H9 (cell line): ENCODE results near the gene TBXAS1. TPM values are rescaled to one million over a fixed set of nuclear protein-coding genes. Genes with fewer than 3 reads are reported as not detected.

Source experiments
- DNase-seq: peaks from one replicate; pipeline ENCODE4 v3.0.0-alpha.2; 2017
- H2AFZ ChIP-seq: one replicate; pipeline ENCODE4 v1.6.1; 2013; ENCODE audit warnings: mild to moderate bottlenecking, low read length, control low read depth, moderate library complexity
- H2AK5ac ChIP-seq: 2 replicates; pipeline ENCODE4 v1.6.1; 2013; ENCODE audit warnings: low read length, control low read depth, mixed read lengths; ENCODE audit not compliant: insufficient read length
- H2BK120ac ChIP-seq: one replicate; pipeline ENCODE4 v1.6.1; 2013; ENCODE audit warnings: low read depth, mild to moderate bottlenecking, low read length, control low read depth, inconsistent platforms; ENCODE audit not compliant: poor library complexity, severe bottlenecking
- H2BK12ac ChIP-seq: 2 replicates; pipeline ENCODE4 v1.6.1; 2013; ENCODE audit warnings: low read length, control low read depth, mixed read lengths, low read depth; ENCODE audit not compliant: insufficient read length
- H2BK15ac ChIP-seq: 2 replicates; pipeline ENCODE4 v1.6.1; 2013; ENCODE audit warnings: low read depth, low read length, control low read depth
- H2BK20ac ChIP-seq: one replicate; pipeline ENCODE4 v1.6.1; 2013; ENCODE audit warnings: low read depth, mild to moderate bottlenecking, low read length, control low read depth, inconsistent platforms; ENCODE audit not compliant: poor library complexity, severe bottlenecking
- H2BK5ac ChIP-seq: 2 replicates; pipeline ENCODE4 v1.6.1; 2013; ENCODE audit warnings: low read length, control low read depth, mixed read lengths; ENCODE audit not compliant: insufficient read length
- H3K14ac ChIP-seq: 2 replicates; pipeline ENCODE4 v1.6.1; 2013; ENCODE audit warnings: low read length, control low read depth; ENCODE audit not compliant: insufficient read depth
- H3K18ac ChIP-seq: 2 replicates; pipeline ENCODE4 v1.6.1; 2013; ENCODE audit warnings: low read depth, mild to moderate bottlenecking, mixed read lengths, low read length, control low read depth; ENCODE audit not compliant: insufficient read length
- H3K23ac ChIP-seq: 2 replicates; pipeline ENCODE4 v1.6.1; 2013; ENCODE audit warnings: low read length, control low read depth, mixed read lengths, low read depth; ENCODE audit not compliant: insufficient read length
- H3K23me2 ChIP-seq: 2 replicates; pipeline ENCODE4 v1.6.1; 2013; ENCODE audit warnings: low read depth, mild to moderate bottlenecking, mixed read lengths, low read length, control low read depth; ENCODE audit not compliant: insufficient read length, poor library complexity, severe bottlenecking
- H3K27ac ChIP-seq: 2 replicates; pipeline ENCODE4 v1.5.1; 2013; ENCODE audit warnings: low read length, control low read depth, mixed read lengths, low read depth; ENCODE audit not compliant: insufficient read length
- H3K27me3 ChIP-seq: 2 replicates; pipeline ENCODE4 v1.6.1; 2013; ENCODE audit warnings: low read length, control low read depth, inconsistent platforms; ENCODE audit not compliant: insufficient read depth
- H3K4ac ChIP-seq: 2 replicates; pipeline ENCODE4 v1.6.1; 2013; ENCODE audit warnings: low read depth, mild to moderate bottlenecking, control low read depth, inconsistent platforms, low read length, moderate library complexity
- H3K4me1 ChIP-seq: 2 replicates; pipeline ENCODE4 v1.6.1; 2013; ENCODE audit warnings: low read length, control low read depth, inconsistent platforms; ENCODE audit not compliant: insufficient read depth
- H3K4me2 ChIP-seq: 2 replicates; pipeline ENCODE4 v1.6.1; 2013; ENCODE audit warnings: low read length, control low read depth, mixed read lengths; ENCODE audit not compliant: insufficient read length, insufficient read depth
- H3K56ac ChIP-seq: 2 replicates; pipeline ENCODE4 v1.6.1; 2013; ENCODE audit warnings: low read depth, mild to moderate bottlenecking, mixed read lengths, low read length, control low read depth; ENCODE audit not compliant: insufficient read length
- H3K79me1 ChIP-seq: 2 replicates; pipeline ENCODE4 v1.6.1; 2013; ENCODE audit warnings: low read depth, mild to moderate bottlenecking, moderate library complexity, low read length, control low read depth, inconsistent platforms; ENCODE audit not compliant: insufficient read depth, poor library complexity, severe bottlenecking
- H3K79me2 ChIP-seq: 2 replicates; pipeline ENCODE4 v1.6.1; 2013; ENCODE audit warnings: low read length, control low read depth, inconsistent platforms; ENCODE audit not compliant: insufficient read depth
- H3K9ac ChIP-seq: 2 replicates; pipeline ENCODE4 v1.6.1; 2013; ENCODE audit warnings: low read length, control low read depth, mixed read lengths; ENCODE audit not compliant: insufficient read length; ENCODE audit errors: extremely low read depth
- H3K9me3 ChIP-seq: one replicate; pipeline ENCODE4 v1.6.1; 2013; ENCODE audit warnings: low read depth, low read length, inconsistent platforms; ENCODE audit not compliant: control insufficient read depth
- H3T11ph ChIP-seq: one replicate; pipeline ENCODE4 v1.6.1; 2013; ENCODE audit warnings: mild to moderate bottlenecking, low read length, control low read depth, inconsistent platforms
- H4K20me1 ChIP-seq: one replicate; pipeline ENCODE4 v1.6.1; 2013; ENCODE audit not compliant: control insufficient read depth, insufficient read length, insufficient read depth
- H4K5ac ChIP-seq: 2 replicates; pipeline ENCODE4 v1.6.1; 2013; ENCODE audit warnings: low read depth, mild to moderate bottlenecking, mixed read lengths, low read length, control low read depth; ENCODE audit not compliant: insufficient read length
- H4K8ac ChIP-seq: replicated peaks from 2 replicates; pipeline ENCODE4 v1.6.1; 2013; ENCODE audit warnings: low read length, control low read depth, mixed read lengths, low read depth; ENCODE audit not compliant: insufficient read length
- H4K91ac ChIP-seq: 2 replicates; pipeline ENCODE4 v1.6.1; 2013; ENCODE audit warnings: low read depth, mild to moderate bottlenecking, moderate library complexity, mixed read lengths, low read length, control low read depth; ENCODE audit not compliant: insufficient read length
- H3K27ac Mint-ChIP-seq, 3 experiments: 2 replicates in 2 of 3; 3 replicates in 1 of 3; pipeline ENCODE4 v1.8.0; 2020 to 2021; ENCODE audit warnings: mixed read lengths in 3 of 3, mild to moderate bottlenecking in 1 of 3, moderate library complexity in 1 of 3
- H3K27me3 Mint-ChIP-seq: 2 replicates; pipeline ENCODE4 v1.8.0; 2021; ENCODE audit warnings: low read depth, mild to moderate bottlenecking, moderate library complexity, mixed read lengths
- H3K36me3 Mint-ChIP-seq, 3 experiments: 2 replicates in 2 of 3; 3 replicates in 1 of 3; pipeline ENCODE4 v1.8.0; 2020 to 2021; ENCODE audit warnings: low read depth in 3 of 3, mixed read lengths in 3 of 3; ENCODE audit not compliant: insufficient read depth in 1 of 3
- H3K4me1 Mint-ChIP-seq, 2 experiments: 2 replicates each; pipeline ENCODE4 v1.8.0; 2020; ENCODE audit warnings: mixed read lengths in 2 of 2
- H3K4me3 Mint-ChIP-seq, 2 experiments: 2 replicates in 1 of 2; 3 replicates in 1 of 2; pipeline ENCODE4 v1.8.0; 2020 to 2021; ENCODE audit warnings: mild to moderate bottlenecking in 2 of 2, mixed read lengths in 2 of 2, moderate library complexity in 1 of 2
- H3K9me3 Mint-ChIP-seq, 2 experiments: 2 replicates in 1 of 2; 3 replicates in 1 of 2; pipeline ENCODE4 v1.8.0; 2020; ENCODE audit warnings: mild to moderate bottlenecking in 2 of 2, mixed read lengths in 2 of 2, moderate library complexity in 1 of 2
- CTCF ChIP-seq: fragments of 200-600 bp; sonication (generic); conservative IDR thresholded peaks from 3 replicates; pipeline ENCODE4 v1.8.0; 2021; ENCODE audit warnings: antibody characterized with exemption, mild to moderate bottlenecking
- WGBS: extraction: QIAGEN DNeasy Blood & Tissue Kit; methylation state at CpG from one replicate; pipeline ENCODE4 v1.1.7; 2013; ENCODE audit warnings: missing lambda C conversion rate, low lambda C conversion rate, mixed read lengths; ENCODE audit not compliant: insufficient read length; ENCODE audit errors: extremely low coverage; 5-methylcytosine and 5-hydroxymethylcytosine counted together
- total RNA-seq: library from RNA; stranded (reverse); gene quantifications from 2 replicates; pipeline ENCODE4 v1.2.1, GENCODE V29; 2021

The TBXAS1 gene
- total RNA-seq, 1 experiment from 2014 or later = 0.39 TPM

GRCh38 chr7:139992353-139993044 lies 163.4 kb downstream of the TBXAS1 start:
- Histone ChIP-seq H3K9ac (no peak overlapping the region), H3K27me3 (no peaks in the 10 kb centered on the region; the same call in 1 of the 2 replicates), H3K79me2 (no peaks in the 10 kb centered on the region), H2BK12ac (no peak overlapping the region), H3K18ac (no peak overlapping the region), H4K91ac (no peak overlapping the region), H4K20me1 (no peaks in the 10 kb centered on the region), H2BK20ac (no peak overlapping the region), H2BK15ac (no peak overlapping the region), H2AFZ (no peak overlapping the region), H3K27ac (no peak overlapping the region), H3K4me2 (no peak overlapping the region), H3K4me1 (no peaks in the 10 kb centered on the region), H2AK5ac (no peak overlapping the region), H3K14ac (no peak overlapping the region), H2BK120ac (no peak overlapping the region), H3K4ac (no peak overlapping the region), H2BK5ac (no peak overlapping the region), H4K8ac (no peak overlapping the region), H3K79me1 (no peaks in the 10 kb centered on the region), H3T11ph (no peak overlapping the region), H4K5ac (no peak overlapping the region), H3K56ac (no peak overlapping the region), H3K9me3 (no peaks in the 10 kb centered on the region), H3K23ac (no peak overlapping the region), H3K23me2 (no peaks in the 10 kb centered on the region)
- Mint-ChIP-seq H3K27ac (no peak overlapping the region), H3K27me3 (peaks cover 6% of the 10 kb centered on the region; the same call in 1 of the 2 replicates), H3K36me3 (no peaks in the 10 kb centered on the region), H3K4me3 (no peak overlapping the region), H3K9me3 (no peaks in the 10 kb centered on the region), H3K4me1 (peaks cover 10 to 13% of the 10 kb centered on the region in 2 experiments)
- DNase-seq = no peak
- no CpG with 5 or more reads among the region's 14 CpGs for WGBS
- TF ChIP-seq CTCF = no peak
